ENCODE data around the gene AADACL2. TPM values are rescaled to one million over a fixed set of nuclear protein-coding genes. Genes with fewer than 3 reads are reported as not detected.
A peak's percentile ranks its signal among the peaks of the same experiment; 100 is the strongest.

The AADACL2 gene
- total and polyA plus RNA-seq, 2 of the 4 experiments (the other 2 are of a cell fraction) = not detected

DNA sequence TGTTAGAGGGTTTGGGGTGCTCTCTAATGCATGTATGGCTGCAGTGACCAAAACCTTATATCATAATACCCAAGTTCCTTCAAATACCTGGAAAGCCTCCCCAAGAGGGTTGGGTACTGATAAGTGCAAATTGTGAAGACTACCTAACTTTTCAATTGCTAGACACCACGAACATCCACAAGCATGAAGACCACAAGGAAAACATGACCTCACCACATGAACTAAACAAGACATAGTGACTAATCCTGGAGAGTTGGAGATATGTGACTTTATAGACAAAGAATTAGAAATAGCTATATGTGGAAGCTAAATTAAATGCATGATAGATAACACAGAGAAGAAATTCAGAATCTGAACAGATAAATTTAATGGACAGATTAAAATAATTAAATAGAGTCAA, 23.9 kb upstream of the AADACL2 start:
- Histone ChIP-seq H4K20me1 (ENCODE audit: insufficient read depth, low read length) (no peaks in the 10 kb centered on the region), H2AK5ac (ENCODE audit: low read depth, low read length) (no peak overlapping the region), H2AFZ (replicated peaks; ENCODE audit: low read length, poor library complexity) (no peak overlapping the region), H2BK15ac (ENCODE audit: low read depth, low read length) (no peak overlapping the region), H4K8ac (ENCODE audit: low read depth in 2 of 2, low read length in 2 of 2) (no peak overlapping the region), H3K9me1 (ENCODE audit: insufficient read depth, low read length) (peaks cover 12% of the 10 kb centered on the region), H3K27me3 (ENCODE audit: control insufficient read depth, insufficient read depth, low read length) (no peaks in the 10 kb centered on the region), H3K27ac (ENCODE audit: insufficient read depth, low read length) (no peak overlapping the region), H2AK9ac (replicated peaks; ENCODE audit: low read depth, low read length, poor library complexity) (no peak overlapping the region), H3K9me3 (ENCODE audit: control insufficient read depth, insufficient read depth, low read length) (no peaks in the 10 kb centered on the region), H3K56ac (ENCODE audit: extremely low read depth, insufficient read depth, low read length) (no peak overlapping the region), H2BK20ac (ENCODE audit: low read depth, low read length) (peak overlapping the region; percentile 83; the same call in 1 of the 2 replicates), H4K91ac (ENCODE audit: insufficient read depth, low read depth, low read length) (no peak overlapping the region), H2BK120ac (ENCODE audit: low read depth, low read length) (peak overlapping the region; percentile 80), H3K4me3 (ENCODE audit: insufficient read depth, low read depth, low read length) (no peak overlapping the region), H3K4me1 (ENCODE audit: control insufficient read depth, insufficient read depth, low read length) (peaks cover 4% of the 10 kb centered on the region; the same call in 1 of the 2 replicates), H3K18ac (ENCODE audit: low read depth, low read length) (no peak overlapping the region), H3K4me2 (ENCODE audit: low read depth, low read length) (no peak overlapping the region), H3K36me3 (ENCODE audit: control insufficient read depth, insufficient read depth, low read length) (no peaks in the 10 kb centered on the region), H3K79me1 (ENCODE audit: low read depth in 1 of 2, low read length in 2 of 2) (no peaks in the 10 kb centered on the region), H3K14ac (replicated peaks; ENCODE audit: low read depth, low read length) (peak overlapping the region; percentile 68; the same call in 1 of the 2 replicates), H3K4ac (ENCODE audit: low read depth, low read length) (0 out of 2 replicates have a peak overlapping the region, but pooled peaks have one; percentile 56), H2BK5ac (ENCODE audit: low read depth, low read length, poor library complexity, severe bottlenecking) (no peak overlapping the region), H3K9ac (ENCODE audit: low read depth, low read length) (no peak overlapping the region), H4K5ac (ENCODE audit: low read depth, low read length) (no peak overlapping the region), H3K23ac (ENCODE audit: low read depth, low read length) (no peak overlapping the region)
- no CpG with 5 or more reads among the region's 1 CpG for WGBS, 2 experiments (ENCODE audit: extremely low coverage in 2 of 2, insufficient read length in 1 of 2)
- ATAC-seq (ENCODE audit: low read depth) (peak; percentile 79), DNase-seq (peak; percentile 85)
- POLR2A ChIA-PET (ENCODE audit: unreplicated experiment) = no interaction called here
- dilution Hi-C loops (cut with HindIII; ENCODE audit: low sequenced_read_pairs, unreplicated experiment) (no loop called here), in situ Hi-C loops (cut with MboI; ENCODE audit: low sequenced_read_pairs) (no loop called here), intact Hi-C loops (cut with micrococcal nuclease) (loop anchor here (5.0 kb wide), 1 partner anchor 47 kb away; no protein-coding TSS in a partner anchor)
- no TSS peak for BruUV-seq (replicated peaks)
- CTCF ChIA-PET = interaction anchor here (0.7 kb wide), 1 partner anchor 865 kb away, joined by 3 read pairs; no protein-coding TSS in a partner anchor
- TF ChIP-seq ELK1 (IDR thresholded peaks at IDR 0.05; ENCODE audit: borderline replicate concordance, low read depth, low read length) (no peak), RFX5 (IDR thresholded peaks at IDR 0.05; ENCODE audit: low read depth, low read length) (no peak), RAD21 (IDR thresholded peaks at IDR 0.05; ENCODE audit: low read length) (no peak), FOS (IDR thresholded peaks at IDR 0.05; ENCODE audit: low read depth, low read length) (peak; percentile 34; the same call in 1 of the 2 replicates), CTCF (conservative IDR thresholded peaks at IDR 0.05; ENCODE audit: low read depth, low read length) (no peak)
